ENCODE results near the gene INHBE. TPM values are rescaled to one million over a fixed set of nuclear protein-coding genes. Genes with fewer than 3 reads are reported as not detected.

INHBE gene
- polyA plus RNA-seq, 1 donor from 2014 or later: 2.3 TPM

DNA sequence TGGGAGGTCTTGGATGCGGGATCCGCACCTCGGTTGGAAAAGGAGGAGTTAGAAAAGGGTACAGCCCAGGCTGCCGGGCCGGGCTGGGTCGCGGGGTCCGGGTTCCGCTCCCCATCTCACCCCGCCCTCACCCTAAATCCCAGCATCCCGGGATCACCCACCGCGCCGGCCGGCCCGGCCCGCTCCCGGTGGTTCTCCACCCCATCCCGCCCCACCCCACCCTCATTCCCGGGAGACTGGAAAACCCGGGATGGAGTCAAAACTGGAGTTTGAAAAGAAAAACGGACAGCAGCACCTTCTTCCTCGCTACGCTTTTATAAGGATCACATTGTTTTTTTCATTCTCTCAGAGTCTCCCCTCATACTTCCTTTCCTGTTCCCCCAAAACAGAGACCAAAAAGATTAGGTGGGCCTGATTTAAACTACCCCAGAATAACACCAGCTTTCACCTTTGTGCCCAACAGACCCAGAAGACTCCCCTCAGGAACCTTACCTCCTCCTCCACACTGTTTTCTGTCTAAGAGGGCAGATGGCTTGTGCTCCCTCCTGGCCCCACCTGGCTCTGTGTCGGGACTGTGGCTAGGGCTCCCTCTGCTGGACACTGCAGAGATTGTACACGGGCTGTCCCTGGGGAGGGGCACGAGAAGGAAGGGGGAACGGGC lies 7.3 kb downstream of the INHBE start:
- H3K9ac ChIP-seq (ENCODE audit: low read length): no peak overlapping the region
- peaks cover 39% of the 10 kb centered on the region for H3K27me3 ChIP-seq (ENCODE audit: insufficient read depth, low read depth, low read length)
- H3K9me3 ChIP-seq (ENCODE audit: low read length): no peaks in the 10 kb centered on the region
- H3K4me3 ChIP-seq (ENCODE audit: low read length): peak overlapping the region; percentile 55
- H3K36me3 ChIP-seq (ENCODE audit: insufficient read depth, low read length): no peaks in the 10 kb centered on the region
- H3K27ac ChIP-seq (ENCODE audit: low read length): no peak overlapping the region
- no peaks in the 10 kb centered on the region for H3F3A ChIP-seq (ENCODE audit: insufficient read depth, low read length, poor library complexity, severe bottlenecking)
- TF ChIP-seq, protein P1, sequence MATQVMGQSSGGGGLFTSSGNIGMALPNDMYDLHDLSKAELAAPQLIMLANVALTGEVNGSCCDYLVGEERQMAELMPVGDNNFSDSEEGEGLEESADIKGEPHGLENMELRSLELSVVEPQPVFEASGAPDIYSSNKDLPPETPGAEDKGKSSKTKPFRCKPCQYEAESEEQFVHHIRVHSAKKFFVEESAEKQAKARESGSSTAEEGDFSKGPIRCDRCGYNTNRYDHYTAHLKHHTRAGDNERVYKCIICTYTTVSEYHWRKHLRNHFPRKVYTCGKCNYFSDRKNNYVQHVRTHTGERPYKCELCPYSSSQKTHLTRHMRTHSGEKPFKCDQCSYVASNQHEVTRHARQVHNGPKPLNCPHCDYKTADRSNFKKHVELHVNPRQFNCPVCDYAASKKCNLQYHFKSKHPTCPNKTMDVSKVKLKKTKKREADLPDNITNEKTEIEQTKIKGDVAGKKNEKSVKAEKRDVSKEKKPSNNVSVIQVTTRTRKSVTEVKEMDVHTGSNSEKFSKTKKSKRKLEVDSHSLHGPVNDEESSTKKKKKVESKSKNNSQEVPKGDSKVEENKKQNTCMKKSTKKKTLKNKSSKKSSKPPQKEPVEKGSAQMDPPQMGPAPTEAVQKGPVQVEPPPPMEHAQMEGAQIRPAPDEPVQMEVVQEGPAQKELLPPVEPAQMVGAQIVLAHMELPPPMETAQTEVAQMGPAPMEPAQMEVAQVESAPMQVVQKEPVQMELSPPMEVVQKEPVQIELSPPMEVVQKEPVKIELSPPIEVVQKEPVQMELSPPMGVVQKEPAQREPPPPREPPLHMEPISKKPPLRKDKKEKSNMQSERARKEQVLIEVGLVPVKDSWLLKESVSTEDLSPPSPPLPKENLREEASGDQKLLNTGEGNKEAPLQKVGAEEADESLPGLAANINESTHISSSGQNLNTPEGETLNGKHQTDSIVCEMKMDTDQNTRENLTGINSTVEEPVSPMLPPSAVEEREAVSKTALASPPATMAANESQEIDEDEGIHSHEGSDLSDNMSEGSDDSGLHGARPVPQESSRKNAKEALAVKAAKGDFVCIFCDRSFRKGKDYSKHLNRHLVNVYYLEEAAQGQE (IDR thresholded peaks at IDR 0.05; ENCODE audit: borderline replicate concordance): no peak
- TF ChIP-seq TAF1 (IDR thresholded peaks at IDR 0.05; ENCODE audit: low read depth) (no peak), MXI1 (conservative IDR thresholded peaks at IDR 0.05; ENCODE audit: poor library complexity, severe bottlenecking) (no peak), POLR2AphosphoS5 (IDR thresholded peaks at IDR 0.05) (peak; percentile 27), SMC3 (conservative IDR thresholded peaks at IDR 0.05; ENCODE audit: poor library complexity) (peak; percentile 62), EP300 (conservative IDR thresholded peaks at IDR 0.05; ENCODE audit: poor library complexity, severe bottlenecking) (no peak), EZH2 (IDR thresholded peaks at IDR 0.05; ENCODE audit: borderline replicate concordance, insufficient read depth, low read length, poor library complexity, severe bottlenecking) (peak; percentile 33), RAD21 (conservative IDR thresholded peaks at IDR 0.05) (peak; percentile 64)
- TF ChIP-seq, protein P2, sequence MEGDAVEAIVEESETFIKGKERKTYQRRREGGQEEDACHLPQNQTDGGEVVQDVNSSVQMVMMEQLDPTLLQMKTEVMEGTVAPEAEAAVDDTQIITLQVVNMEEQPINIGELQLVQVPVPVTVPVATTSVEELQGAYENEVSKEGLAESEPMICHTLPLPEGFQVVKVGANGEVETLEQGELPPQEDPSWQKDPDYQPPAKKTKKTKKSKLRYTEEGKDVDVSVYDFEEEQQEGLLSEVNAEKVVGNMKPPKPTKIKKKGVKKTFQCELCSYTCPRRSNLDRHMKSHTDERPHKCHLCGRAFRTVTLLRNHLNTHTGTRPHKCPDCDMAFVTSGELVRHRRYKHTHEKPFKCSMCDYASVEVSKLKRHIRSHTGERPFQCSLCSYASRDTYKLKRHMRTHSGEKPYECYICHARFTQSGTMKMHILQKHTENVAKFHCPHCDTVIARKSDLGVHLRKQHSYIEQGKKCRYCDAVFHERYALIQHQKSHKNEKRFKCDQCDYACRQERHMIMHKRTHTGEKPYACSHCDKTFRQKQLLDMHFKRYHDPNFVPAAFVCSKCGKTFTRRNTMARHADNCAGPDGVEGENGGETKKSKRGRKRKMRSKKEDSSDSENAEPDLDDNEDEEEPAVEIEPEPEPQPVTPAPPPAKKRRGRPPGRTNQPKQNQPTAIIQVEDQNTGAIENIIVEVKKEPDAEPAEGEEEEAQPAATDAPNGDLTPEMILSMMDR (IDR thresholded peaks at IDR 0.05; ENCODE audit: poor library complexity, severe bottlenecking): peak; percentile 90
- no peaks in the 10 kb centered on the region for H4K20me1 ChIP-seq (ENCODE audit: insufficient read depth)
- H3K9me2 ChIP-seq (ENCODE audit: insufficient read depth, low read length): no peaks in the 10 kb centered on the region
- H2AFZ ChIP-seq (ENCODE audit: low read depth, low read length): no peak overlapping the region
- no peak overlapping the region for H3K4me2 ChIP-seq (ENCODE audit: low read length)
- H3K79me2 ChIP-seq (replicated peaks; ENCODE audit: insufficient read depth, low read length): no peaks in the 10 kb centered on the region

DNA sequence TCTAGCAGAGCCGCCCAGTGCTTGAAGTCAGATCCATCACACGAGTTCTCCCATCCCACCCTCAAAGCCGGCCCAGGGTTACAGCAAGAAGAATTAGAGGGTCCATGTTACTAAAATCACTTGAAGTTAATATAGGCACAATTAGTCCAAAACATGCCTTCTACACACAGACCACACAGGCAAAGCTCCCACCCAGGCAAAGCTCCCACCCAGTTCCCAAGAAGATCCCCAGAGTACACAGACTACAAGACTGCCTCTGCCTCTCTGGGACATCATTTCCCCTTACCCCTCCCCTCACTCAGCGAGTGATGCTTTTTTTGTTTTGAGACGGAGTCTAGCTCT lies 7.8 kb downstream of the INHBE start:
- Histone ChIP-seq H2AFZ (ENCODE audit: low read depth, low read length) (no peak overlapping the region), H3K4me2 (ENCODE audit: low read length) (no peak overlapping the region), H3K36me3 (ENCODE audit: insufficient read depth, low read length) (no peaks in the 10 kb centered on the region), H3K9me3 (ENCODE audit: low read length) (no peaks in the 10 kb centered on the region), H3K27ac (ENCODE audit: low read length) (no peak overlapping the region), H3K27me3 (ENCODE audit: insufficient read depth, low read depth, low read length) (peaks cover 43% of the 10 kb centered on the region), H3K9ac (ENCODE audit: low read length) (no peak overlapping the region), H3F3A (ENCODE audit: insufficient read depth, low read length, poor library complexity, severe bottlenecking) (no peaks in the 10 kb centered on the region), H3K79me2 (replicated peaks; ENCODE audit: insufficient read depth, low read length) (no peaks in the 10 kb centered on the region), H4K20me1 (ENCODE audit: insufficient read depth) (no peaks in the 10 kb centered on the region), H3K4me3 (ENCODE audit: low read length) (no peak overlapping the region), H3K9me2 (ENCODE audit: insufficient read depth, low read length) (no peaks in the 10 kb centered on the region)
- TF ChIP-seq EZH2 (IDR thresholded peaks at IDR 0.05; ENCODE audit: borderline replicate concordance, insufficient read depth, low read length, poor library complexity, severe bottlenecking) (no peak), RAD21 (conservative IDR thresholded peaks at IDR 0.05) (no peak), EP300 (conservative IDR thresholded peaks at IDR 0.05; ENCODE audit: poor library complexity, severe bottlenecking) (no peak), TAF1 (IDR thresholded peaks at IDR 0.05; ENCODE audit: low read depth) (no peak), POLR2AphosphoS5 (IDR thresholded peaks at IDR 0.05) (no peak), MXI1 (conservative IDR thresholded peaks at IDR 0.05; ENCODE audit: poor library complexity, severe bottlenecking) (no peak), SMC3 (conservative IDR thresholded peaks at IDR 0.05; ENCODE audit: poor library complexity) (no peak)
- TF ChIP-seq, protein P2 (IDR thresholded peaks at IDR 0.05; ENCODE audit: poor library complexity, severe bottlenecking): no peak
- TF ChIP-seq, protein P1 (IDR thresholded peaks at IDR 0.05; ENCODE audit: borderline replicate concordance): no peak

Data from neural cell (in vitro differentiated cells).